Measurements from ENCODE around the gene PDZD2. TPM values are rescaled to one million over a fixed set of nuclear protein-coding genes. Genes with fewer than 3 reads are reported as not detected.

Gene PDZD2
- total RNA-seq, 2 experiments from 2014 or later: 1.3 to 1.8 TPM

GRCh38 chr5:32000731-32001130 is 361.8 kb downstream of the PDZD2 start:
- intact Hi-C loops (cut with DNase I, micrococcal nuclease): no loop called here
- H3K4me3 ChIP-seq (ENCODE audit: low read length): no peak overlapping the region
- DNase-seq: no peak
- H3K36me3 ChIP-seq (ENCODE audit: insufficient read depth, low read length): no peaks in the 10 kb centered on the region
- ChIA-PET CTCF (no interaction called here), POLR2A (no interaction called here)
- H3K4me1 ChIP-seq (ENCODE audit: insufficient read depth, low read length): no peaks in the 10 kb centered on the region
- H3K36me3 Mint-ChIP-seq (ENCODE audit: low read depth): no peaks in the 10 kb centered on the region
- H3K27ac ChIP-seq (ENCODE audit: low read depth in 1 of 2, low read length in 2 of 2): no peak overlapping the region
- H3K9me3 Mint-ChIP-seq: no peaks in the 10 kb centered on the region
- no peak for ATAC-seq (ENCODE audit: poor library complexity)
- no peak overlapping the region for H3K4me3 Mint-ChIP-seq
- no peak overlapping the region for H3K27ac Mint-ChIP-seq
- peaks cover 16% of the 10 kb centered on the region for H3K4me1 Mint-ChIP-seq (ENCODE audit: low read depth)
- H3K9me3 ChIP-seq (ENCODE audit: control insufficient read depth in 1 of 2, insufficient read depth in 1 of 2, low read length in 2 of 2): peaks cover 0 to 5% of the 10 kb centered on the region in 2 experiments
- H3K27me3 ChIP-seq (ENCODE audit: control insufficient read depth in 1 of 2, insufficient read depth in 2 of 2, low read length in 2 of 2): no peaks in the 10 kb centered on the region
- TF ChIP-seq CTCF (IDR thresholded peaks at IDR 0.05): no peak
- no peaks in the 10 kb centered on the region for H3K27me3 Mint-ChIP-seq

DNA sequence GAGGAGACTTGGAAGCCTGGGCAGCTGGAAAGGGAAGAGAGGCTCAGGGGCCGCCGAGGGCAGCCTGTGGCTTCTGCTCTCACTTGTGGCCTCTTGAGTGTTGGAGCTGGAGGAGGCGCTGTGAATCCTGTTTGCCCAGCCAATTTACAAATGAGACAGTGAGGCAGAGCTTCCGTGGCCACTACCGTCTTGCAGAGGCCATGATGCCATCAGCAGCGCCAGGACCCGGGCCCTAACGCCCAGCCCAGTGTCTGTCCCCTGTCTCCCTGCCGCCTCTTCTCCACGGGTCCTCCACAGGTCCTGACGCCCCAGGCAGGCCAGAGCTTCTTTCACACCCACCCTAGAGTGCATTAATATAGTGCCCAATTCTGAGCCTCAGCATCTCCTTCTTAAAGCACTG is 362.4 kb downstream of the PDZD2 start:
- CTCF ChIA-PET: interaction anchor here (0.6 kb wide), 1 partner anchor 1374 kb away, joined by 3 read pairs; no protein-coding TSS in a partner anchor
- DNase-seq (no peak), ATAC-seq (ENCODE audit: poor library complexity) (no peak)
- H3K4me3 Mint-ChIP-seq: no peak overlapping the region
- H3K4me1 ChIP-seq (ENCODE audit: insufficient read depth, low read length): no peaks in the 10 kb centered on the region
- no peaks in the 10 kb centered on the region for H3K36me3 Mint-ChIP-seq (ENCODE audit: low read depth)
- H3K27me3 ChIP-seq (ENCODE audit: control insufficient read depth in 1 of 2, insufficient read depth in 2 of 2, low read length in 2 of 2): no peaks in the 10 kb centered on the region
- H3K27ac ChIP-seq (ENCODE audit: low read depth in 1 of 2, low read length in 2 of 2): no peak overlapping the region
- no peak overlapping the region for H3K27ac Mint-ChIP-seq
- H3K4me1 Mint-ChIP-seq (ENCODE audit: low read depth): peaks cover 10% of the 10 kb centered on the region
- H3K27me3 Mint-ChIP-seq: no peaks in the 10 kb centered on the region
- peaks cover 0 to 5% of the 10 kb centered on the region in 2 experiments for H3K9me3 ChIP-seq (ENCODE audit: control insufficient read depth in 1 of 2, insufficient read depth in 1 of 2, low read length in 2 of 2)
- intact Hi-C loops (cut with DNase I, micrococcal nuclease): no loop called here
- POLR2A ChIA-PET: no interaction called here
- no peak overlapping the region for H3K4me3 ChIP-seq (ENCODE audit: low read length)
- no peak for TF ChIP-seq CTCF (IDR thresholded peaks at IDR 0.05)
- H3K36me3 ChIP-seq (ENCODE audit: insufficient read depth, low read length): no peaks in the 10 kb centered on the region
- no peaks in the 10 kb centered on the region for H3K9me3 Mint-ChIP-seq

GRCh38 chr5:32001707-32002106 is 362.8 kb downstream of the PDZD2 start:
- H3K27ac Mint-ChIP-seq: no peak overlapping the region
- peaks cover 7% of the 10 kb centered on the region for H3K4me1 Mint-ChIP-seq (ENCODE audit: low read depth)
- Histone ChIP-seq H3K27ac (ENCODE audit: low read depth in 1 of 2, low read length in 2 of 2) (no peak overlapping the region), H3K9me3 (ENCODE audit: control insufficient read depth in 1 of 2, insufficient read depth in 1 of 2, low read length in 2 of 2) (peaks cover 0 to 5% of the 10 kb centered on the region in 2 experiments), H3K36me3 (ENCODE audit: insufficient read depth, low read length) (no peaks in the 10 kb centered on the region), H3K4me3 (ENCODE audit: low read length) (no peak overlapping the region), H3K27me3 (ENCODE audit: control insufficient read depth in 1 of 2, insufficient read depth in 2 of 2, low read length in 2 of 2) (no peaks in the 10 kb centered on the region), H3K4me1 (ENCODE audit: insufficient read depth, low read length) (no peaks in the 10 kb centered on the region)
- CTCF ChIA-PET: interaction anchor here (0.6 kb wide), 1 partner anchor 1374 kb away, joined by 3 read pairs; no protein-coding TSS in a partner anchor
- H3K36me3 Mint-ChIP-seq (ENCODE audit: low read depth): no peaks in the 10 kb centered on the region
- no peaks in the 10 kb centered on the region for H3K27me3 Mint-ChIP-seq
- intact Hi-C loops (cut with DNase I, micrococcal nuclease): no loop called here
- DNase-seq (no peak), ATAC-seq (ENCODE audit: poor library complexity) (no peak)
- H3K4me3 Mint-ChIP-seq: no peak overlapping the region
- POLR2A ChIA-PET: no interaction called here
- no peaks in the 10 kb centered on the region for H3K9me3 Mint-ChIP-seq
- no peak for TF ChIP-seq CTCF (IDR thresholded peaks at IDR 0.05)
